HFFc6 (cell line): Measurements from ENCODE around the gene UQCRC1. TPM values are rescaled to one million over a fixed set of nuclear protein-coding genes. Genes with fewer than 3 reads are reported as not detected.

Experiments used
- DNase-seq: peaks from one replicate; pipeline ENCODE4 v3.0.0-alpha.2; 2018
- H3K27ac Mint-ChIP-seq: 2 replicates; pipeline ENCODE4 v1.8.0; 2020; ENCODE audit warnings: mild to moderate bottlenecking, mixed read lengths
- H3K27me3 Mint-ChIP-seq: 2 replicates; pipeline ENCODE4 v1.8.0; 2021; ENCODE audit warnings: mild to moderate bottlenecking, moderate library complexity, mixed read lengths; ENCODE audit not compliant: insufficient read depth
- H3K36me3 Mint-ChIP-seq: 2 replicates; pipeline ENCODE4 v1.8.0; 2021; ENCODE audit warnings: low read depth, mixed read lengths
- H3K4me1 Mint-ChIP-seq: 2 replicates; pipeline ENCODE4 v1.8.0; 2020; ENCODE audit warnings: low read depth, mixed read lengths
- H3K4me3 Mint-ChIP-seq: 2 replicates; pipeline ENCODE4 v1.8.0; 2020; ENCODE audit warnings: mild to moderate bottlenecking, moderate library complexity, mixed read lengths
- H3K9me3 Mint-ChIP-seq: 2 replicates; pipeline ENCODE4 v1.8.0; 2020; ENCODE audit warnings: mild to moderate bottlenecking, mixed read lengths
- total RNA-seq, 6 experiments: library from RNA; stranded (reverse); fragmentation: NEBNext Ultra II Directional; extraction: Animal tissue kit (Norgen Biotek cat#: 25700); gene quantifications; 2 replicates in 1 of 6; 3 replicates in 5 of 6; pipeline ENCODE4 v1.2.3, GENCODE V29; 2021
- TF ChIP-seq, protein P1 (sequence below): fragments of 200-600 bp; sonication (generic); IDR thresholded peaks from 2 replicates; pipeline ENCODE4 v1.5.0; 2021; ENCODE audit warnings: antibody characterized with exemption, mild to moderate bottlenecking

Gene UQCRC1
- total RNA-seq, 6 experiments from 2014 or later, result 254 to 322 (median 276) TPM

- H3K27ac Mint-ChIP-seq, result no peak overlapping the region
- peaks cover 31% of the 10 kb centered on the region for H3K36me3 Mint-ChIP-seq
- H3K9me3 Mint-ChIP-seq, result no peaks in the 10 kb centered on the region
- peak overlapping the region; percentile 90 for H3K4me3 Mint-ChIP-seq
- TF ChIP-seq, protein P1, sequence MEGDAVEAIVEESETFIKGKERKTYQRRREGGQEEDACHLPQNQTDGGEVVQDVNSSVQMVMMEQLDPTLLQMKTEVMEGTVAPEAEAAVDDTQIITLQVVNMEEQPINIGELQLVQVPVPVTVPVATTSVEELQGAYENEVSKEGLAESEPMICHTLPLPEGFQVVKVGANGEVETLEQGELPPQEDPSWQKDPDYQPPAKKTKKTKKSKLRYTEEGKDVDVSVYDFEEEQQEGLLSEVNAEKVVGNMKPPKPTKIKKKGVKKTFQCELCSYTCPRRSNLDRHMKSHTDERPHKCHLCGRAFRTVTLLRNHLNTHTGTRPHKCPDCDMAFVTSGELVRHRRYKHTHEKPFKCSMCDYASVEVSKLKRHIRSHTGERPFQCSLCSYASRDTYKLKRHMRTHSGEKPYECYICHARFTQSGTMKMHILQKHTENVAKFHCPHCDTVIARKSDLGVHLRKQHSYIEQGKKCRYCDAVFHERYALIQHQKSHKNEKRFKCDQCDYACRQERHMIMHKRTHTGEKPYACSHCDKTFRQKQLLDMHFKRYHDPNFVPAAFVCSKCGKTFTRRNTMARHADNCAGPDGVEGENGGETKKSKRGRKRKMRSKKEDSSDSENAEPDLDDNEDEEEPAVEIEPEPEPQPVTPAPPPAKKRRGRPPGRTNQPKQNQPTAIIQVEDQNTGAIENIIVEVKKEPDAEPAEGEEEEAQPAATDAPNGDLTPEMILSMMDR, result no peak
- peaks cover 65% of the 10 kb centered on the region for H3K4me1 Mint-ChIP-seq
- H3K27me3 Mint-ChIP-seq, result peaks cover 2% of the 10 kb centered on the region; the same call in 1 of the 2 replicates
- DNase-seq, result no peak
Measured at GRCh38 chr3:48593337-48593736, 16.1 kb downstream of the UQCRC1 start.

- DNase-seq, result peak; percentile 17
- TF ChIP-seq, protein P1, result no peak
- Mint-ChIP-seq H3K36me3 (peaks cover 30% of the 10 kb centered on the region), H3K4me3 (peak overlapping the region; percentile 90), H3K9me3 (no peaks in the 10 kb centered on the region), H3K27me3 (peaks cover 2% of the 10 kb centered on the region; the same call in 1 of the 2 replicates), H3K27ac (peak overlapping the region; percentile 71), H3K4me1 (peaks cover 58% of the 10 kb centered on the region)
Measured at GRCh38 chr3:48592519-48593087, 16.8 kb downstream of the UQCRC1 start.

DNA sequence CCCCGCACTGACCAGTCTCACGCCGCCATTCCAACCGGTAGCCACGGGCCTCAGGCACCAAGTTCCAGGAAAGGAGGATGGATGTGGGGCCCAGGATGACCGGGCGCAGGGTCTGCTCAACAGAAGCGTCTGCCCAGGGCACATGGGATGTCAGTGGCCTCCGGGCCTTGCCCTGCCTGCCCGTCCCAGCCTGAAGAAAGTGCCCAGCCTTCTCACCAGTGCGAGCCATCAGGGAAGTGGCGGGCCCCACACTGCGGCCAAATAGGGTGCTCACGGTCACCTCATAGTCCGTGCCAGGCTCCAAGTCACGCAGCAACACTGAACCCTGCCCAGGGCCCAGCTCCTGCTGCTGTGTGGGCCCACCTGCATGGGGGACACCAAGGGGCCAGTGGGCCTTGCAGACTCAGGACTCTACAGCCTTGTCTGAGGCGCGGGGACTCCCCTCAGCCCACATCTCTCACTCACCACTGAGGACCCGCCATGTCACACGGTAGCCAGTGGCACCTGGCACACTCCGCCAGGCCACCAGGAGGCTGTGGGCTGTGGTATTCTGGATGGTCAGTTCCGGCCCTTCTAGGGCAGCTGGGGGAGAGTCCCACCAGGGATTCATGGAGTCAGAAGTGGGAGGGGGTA, 17.4 kb downstream of the UQCRC1 start:
- H3K4me1 Mint-ChIP-seq, result peaks cover 52% of the 10 kb centered on the region
- H3K9me3 Mint-ChIP-seq, result no peaks in the 10 kb centered on the region
- no peak for DNase-seq
- no peak overlapping the region for H3K4me3 Mint-ChIP-seq
- no peak overlapping the region for H3K27ac Mint-ChIP-seq
- peaks cover 25% of the 10 kb centered on the region for H3K36me3 Mint-ChIP-seq
- no peaks in the 10 kb centered on the region; the same call in 1 of the 2 replicates for H3K27me3 Mint-ChIP-seq
- TF ChIP-seq, protein P1, result no peak

DNA sequence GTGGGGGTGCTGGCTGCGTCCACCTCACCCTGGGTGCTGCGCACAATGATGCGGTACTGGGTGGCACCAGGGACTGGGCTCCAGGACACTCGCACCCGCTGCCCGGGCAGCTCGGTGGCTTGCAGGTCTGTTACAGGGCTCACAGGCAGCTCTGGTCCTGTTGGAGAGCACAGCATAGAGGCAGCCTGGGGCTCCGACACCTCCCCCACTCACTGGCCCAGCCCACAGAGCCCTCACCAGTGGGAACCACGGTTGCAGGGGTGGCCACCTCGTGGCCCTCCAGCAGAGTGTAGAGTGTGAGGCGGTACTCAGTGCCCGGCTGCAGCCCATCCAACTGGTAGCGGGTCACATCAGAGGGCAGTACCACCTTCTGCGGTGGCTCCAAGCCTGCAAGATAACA, 18.0 kb downstream of the UQCRC1 start:
- Mint-ChIP-seq H3K4me3 (no peak overlapping the region), H3K4me1 (peaks cover 46% of the 10 kb centered on the region), H3K27ac (no peak overlapping the region), H3K27me3 (no peaks in the 10 kb centered on the region; the same call in 1 of the 2 replicates), H3K36me3 (peaks cover 28% of the 10 kb centered on the region), H3K9me3 (no peaks in the 10 kb centered on the region)
- TF ChIP-seq, protein P1, result no peak
- DNase-seq, result no peak

DNA sequence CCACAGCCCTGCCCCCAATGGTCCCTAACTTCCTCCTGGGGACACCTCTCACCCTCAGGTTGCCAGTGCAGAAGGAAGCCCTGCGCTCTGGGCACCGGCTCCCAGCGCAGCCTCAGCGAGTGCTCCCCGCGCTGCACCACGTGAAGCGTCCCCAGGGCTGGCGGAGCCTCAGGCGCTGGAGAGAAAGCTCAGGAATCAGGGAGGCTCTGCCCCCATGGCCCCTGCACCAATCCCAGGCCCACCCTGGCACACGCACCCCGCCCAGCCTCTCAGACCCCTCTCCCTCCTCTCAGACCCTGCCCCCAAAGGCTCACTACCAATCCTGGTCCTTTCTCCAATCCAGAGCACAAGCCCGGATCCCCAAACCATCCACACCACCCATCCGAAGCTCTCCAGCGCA, 21.2 kb downstream of the UQCRC1 start:
- Mint-ChIP-seq H3K27me3 (no peaks in the 10 kb centered on the region; the same call in 1 of the 2 replicates), H3K27ac (no peak overlapping the region), H3K9me3 (no peaks in the 10 kb centered on the region), H3K4me3 (no peak overlapping the region), H3K4me1 (peaks cover 20% of the 10 kb centered on the region), H3K36me3 (peaks cover 29% of the 10 kb centered on the region)
- DNase-seq, result no peak
- TF ChIP-seq, protein P1, result no peak
